IMR-90 (cell line): ENCODE data around the gene CPTP. TPM values are rescaled to one million over a fixed set of nuclear protein-coding genes. Genes with fewer than 3 reads are reported as not detected.

Experiments used
- ATAC-seq: fragments of 200-7000 bp; cut with Tn5 transposase; 2 replicates; pipeline ENCODE4 v1.9.1; 2020; ENCODE audit warnings: low read depth, mild to moderate bottlenecking, moderate library complexity
- BruUV-seq: library from RNA; stranded (reverse); fragments of 400-500 nt; replicated peaks from 2 replicates; lab custom pipeline; 2021; lab: Mats Ljungman, UMichigan
- CTCF ChIA-PET: fragments of 300-600 bp; formaldehyde crosslinking; extraction: SDS; loops from one replicate; lab custom pipeline; 2021; ENCODE audit warnings: antibody characterized with exemption; lab: Yijun Ruan, JAX
- POLR2A ChIA-PET: fragments of 300-600 bp; sonication (Branson Sonifier 250); formaldehyde crosslinking; loops from one replicate; lab custom pipeline; 2022; ENCODE audit warnings: antibody characterized with exemption; ENCODE audit not compliant: unreplicated experiment; lab: Charles Lee
- DNase-seq: peaks from one replicate; pipeline ENCODE4 v3.0.0; 2013
- H2AFZ ChIP-seq: replicated peaks from 2 replicates; pipeline ENCODE3; 2013; ENCODE audit warnings: low read length, mild to moderate bottlenecking; ENCODE audit not compliant: poor library complexity
- H2AK5ac ChIP-seq: 2 replicates; pipeline ENCODE4 v1.6.1; 2013; ENCODE audit warnings: low read depth, low read length, inconsistent platforms
- H2AK9ac ChIP-seq: replicated peaks from 2 replicates; pipeline ENCODE3; 2013; ENCODE audit warnings: mild to moderate bottlenecking, low read depth, low read length, moderate library complexity; ENCODE audit not compliant: poor library complexity
- H2BK120ac ChIP-seq: 2 replicates; pipeline ENCODE4 v1.6.1; 2013; ENCODE audit warnings: low read depth, low read length, inconsistent platforms
- H2BK15ac ChIP-seq: 3 replicates; pipeline ENCODE4 v1.6.1; 2013; ENCODE audit warnings: low read depth, low read length, inconsistent platforms
- H2BK20ac ChIP-seq: 2 replicates; pipeline ENCODE4 v1.6.1; 2013; ENCODE audit warnings: low read depth, mild to moderate bottlenecking, inconsistent platforms, low read length, moderate library complexity
- H2BK5ac ChIP-seq: 2 replicates; pipeline ENCODE4 v1.6.1; 2013; ENCODE audit warnings: mild to moderate bottlenecking, low read depth, low read length, inconsistent platforms; ENCODE audit not compliant: poor library complexity, severe bottlenecking
- H3K14ac ChIP-seq: replicated peaks from 2 replicates; pipeline ENCODE4 v1.6.1; 2013; ENCODE audit warnings: low read depth, low read length, inconsistent platforms
- H3K18ac ChIP-seq: 2 replicates; pipeline ENCODE4 v1.6.1; 2013; ENCODE audit warnings: low read depth, low read length, control low read depth
- H3K23ac ChIP-seq: 2 replicates; pipeline ENCODE4 v1.6.1; 2013; ENCODE audit warnings: low read depth, low read length, inconsistent platforms
- H3K27ac ChIP-seq: 2 replicates; pipeline ENCODE4 v1.5.1; 2013; ENCODE audit warnings: mild to moderate bottlenecking, control low read depth, low read length; ENCODE audit not compliant: insufficient read depth
- H3K27me3 ChIP-seq: 2 replicates; pipeline ENCODE4 v1.6.1; 2013; ENCODE audit warnings: low read length; ENCODE audit not compliant: control insufficient read depth, insufficient read depth
- H3K36me3 ChIP-seq: 2 replicates; pipeline ENCODE4 v1.6.1; 2013; ENCODE audit warnings: low read length, mixed read lengths; ENCODE audit not compliant: control insufficient read depth, insufficient read depth
- H3K4ac ChIP-seq: 2 replicates; pipeline ENCODE4 v1.6.1; 2013; ENCODE audit warnings: low read depth, low read length, inconsistent platforms
- H3K4me1 ChIP-seq: 2 replicates; pipeline ENCODE4 v1.6.1; 2013; ENCODE audit warnings: low read length, mixed read lengths; ENCODE audit not compliant: control insufficient read depth, insufficient read depth
- H3K4me2 ChIP-seq: 2 replicates; pipeline ENCODE4 v1.6.1; 2013; ENCODE audit warnings: low read depth, mild to moderate bottlenecking, control low read depth, low read length, moderate library complexity
- H3K4me3 ChIP-seq: 2 replicates; pipeline ENCODE4 v1.5.1; 2013; ENCODE audit warnings: low read depth, mild to moderate bottlenecking, control low read depth, low read length, moderate library complexity; ENCODE audit not compliant: insufficient read depth
- H3K56ac ChIP-seq: 2 replicates; pipeline ENCODE4 v1.6.1; 2013; ENCODE audit warnings: low read length, inconsistent platforms; ENCODE audit not compliant: insufficient read depth; ENCODE audit errors: extremely low read depth
- H3K79me1 ChIP-seq, 2 experiments: 2 replicates each; pipeline ENCODE4 v1.6.1; 2013; ENCODE audit warnings: low read length in 2 of 2, inconsistent platforms in 1 of 2, low read depth in 1 of 2
- H3K9ac ChIP-seq: 2 replicates; pipeline ENCODE4 v1.6.1; 2013; ENCODE audit warnings: low read depth, low read length, control low read depth
- H3K9me1 ChIP-seq: 2 replicates; pipeline ENCODE4 v1.6.1; 2013; ENCODE audit warnings: low read length, inconsistent platforms; ENCODE audit not compliant: insufficient read depth
- H3K9me3 ChIP-seq: 2 replicates; pipeline ENCODE4 v1.6.1; 2013; ENCODE audit warnings: low read length; ENCODE audit not compliant: control insufficient read depth, insufficient read depth
- H4K20me1 ChIP-seq: 2 replicates; pipeline ENCODE4 v1.6.1; 2013; ENCODE audit warnings: low read length, inconsistent platforms; ENCODE audit not compliant: insufficient read depth
- H4K5ac ChIP-seq: 2 replicates; pipeline ENCODE4 v1.6.1; 2013; ENCODE audit warnings: mild to moderate bottlenecking, low read depth, low read length, control low read depth
- H4K8ac ChIP-seq, 2 experiments: 2 replicates each; pipeline ENCODE4 v1.6.1; 2013; ENCODE audit warnings: low read depth in 2 of 2, low read length in 2 of 2, control low read depth in 1 of 2, inconsistent platforms in 1 of 2
- H4K91ac ChIP-seq: 2 replicates; pipeline ENCODE4 v1.6.1; 2013; ENCODE audit warnings: low read depth, low read length, inconsistent platforms; ENCODE audit not compliant: insufficient read depth
- CEBPB ChIP-seq: IDR thresholded peaks from 2 replicates; pipeline ENCODE4 v1.6.1; 2012; ENCODE audit warnings: low read depth, low read length, improper control_type of control experiment
- CHD1 ChIP-seq: IDR thresholded peaks from 2 replicates; pipeline ENCODE4 v1.6.1; 2012; ENCODE audit warnings: low read depth, low read length, improper control_type of control experiment
- FOS ChIP-seq: fragments of 150-350 bp; IDR thresholded peaks from 2 replicates; pipeline ENCODE4 v1.6.1; 2016; ENCODE audit warnings: low read depth, low read length
- MAFK ChIP-seq: IDR thresholded peaks from 2 replicates; pipeline ENCODE4 v1.6.1; 2012; ENCODE audit warnings: low read depth, low read length, improper control_type of control experiment
- MAZ ChIP-seq: IDR thresholded peaks from 2 replicates; pipeline ENCODE4 v1.6.1; 2012; ENCODE audit warnings: low read depth, mild to moderate bottlenecking, low read length, improper control_type of control experiment, moderate library complexity, borderline replicate concordance
- MXI1 ChIP-seq: IDR thresholded peaks from 2 replicates; pipeline ENCODE4 v1.6.1; 2012; ENCODE audit warnings: low read depth, mild to moderate bottlenecking, low read length, moderate library complexity, borderline replicate concordance
- NFE2L2 ChIP-seq: fragments of 150-350 bp; IDR thresholded peaks from 2 replicates; pipeline ENCODE4 v1.6.1; 2016; ENCODE audit warnings: low read depth, mild to moderate bottlenecking, low read length
- POLR2A ChIP-seq: IDR thresholded peaks from 2 replicates; pipeline ENCODE4 v1.6.1; 2012; ENCODE audit warnings: mild to moderate bottlenecking, low read depth, low read length
- RAD21 ChIP-seq: IDR thresholded peaks from 2 replicates; pipeline ENCODE4 v1.6.1; 2012; ENCODE audit warnings: low read length, improper control_type of control experiment
- RCOR1 ChIP-seq: IDR thresholded peaks from 2 replicates; pipeline ENCODE4 v1.6.1; 2012; ENCODE audit warnings: mild to moderate bottlenecking, low read length, improper control_type of control experiment; ENCODE audit not compliant: insufficient replicate concordance
- RFX5 ChIP-seq: IDR thresholded peaks from 2 replicates; pipeline ENCODE4 v1.8.0; 2012; ENCODE audit warnings: low read depth, mild to moderate bottlenecking, low read length, moderate library complexity
- SMC3 ChIP-seq: fragments of 150-350 bp; IDR thresholded peaks from 2 replicates; pipeline ENCODE4 v1.6.1; 2016; ENCODE audit warnings: low read depth, mild to moderate bottlenecking, antibody characterized with exemption, low read length, moderate library complexity
- WGBS, 2 experiments: methylation state at CpG; one replicate each; pipeline versions ENCODE4 v1.1.5 to v1.1.7; 2013; ENCODE audit warnings: missing lambda C conversion rate in 2 of 2; ENCODE audit not compliant: insufficient read length in 1 of 2; ENCODE audit errors: extremely low coverage in 2 of 2; 5-methylcytosine and 5-hydroxymethylcytosine counted together
- dilution Hi-C: fragments of 300-500 bp; cut with HindIII; formaldehyde crosslinking; loops from one replicate; pipeline ENCODE4 v1.14.3; 2018; ENCODE audit warnings: low sequenced_read_pairs; ENCODE audit not compliant: unreplicated experiment
- in situ Hi-C: fragments of 300-500 bp; cut with MboI; formaldehyde crosslinking; loops from 3 replicates; pipeline ENCODE4 v1.14.3; 2019; ENCODE audit warnings: low sequenced_read_pairs, inconsistent platforms, mixed read lengths
- intact Hi-C: fragments of 100-400 bp; cut with micrococcal nuclease; formaldehyde crosslinking; loops from 2 replicates; pipeline ENCODE4 v1.10.0; 2022
- polyA plus RNA-seq, 3 experiments: library from polyadenylated mRNA; depleted of rRNA; stranded (reverse); fragments of >200 nt; gene quantifications; 2 replicates each; pipeline ENCODE4 v1.2.3, GENCODE V29; 2012; ENCODE audit warnings: low replicate concordance in 1 of 3
- total RNA-seq: library from RNA; depleted of rRNA; stranded (reverse); fragments of >200 nt; gene quantifications from 2 replicates; pipeline ENCODE4 v1.2.3, GENCODE V29; 2012
- TF ChIP-seq, protein P1 (sequence below): fragments of 150-350 bp; IDR thresholded peaks from 2 replicates; pipeline ENCODE4 v1.6.1; 2016; ENCODE audit warnings: low read depth, mild to moderate bottlenecking, low read length, moderate library complexity, borderline replicate concordance
- TF ChIP-seq, protein P2 (sequence below): conservative IDR thresholded peaks from 2 replicates; pipeline ENCODE4 v1.5.1; 2012; ENCODE audit warnings: mild to moderate bottlenecking, low read depth, low read length, improper control_type of control experiment
- TF ChIP-seq, protein P3 (sequence below): fragments of 150-350 bp; IDR thresholded peaks from 2 replicates; pipeline ENCODE4 v1.6.1; 2017; ENCODE audit warnings: mild to moderate bottlenecking, antibody characterized with exemption, low read length, low read depth

CPTP gene
- total and polyA plus RNA-seq, 2 of the 4 experiments (the other 2 are of a cell fraction) = 2.7 to 12.1 TPM

DNA sequence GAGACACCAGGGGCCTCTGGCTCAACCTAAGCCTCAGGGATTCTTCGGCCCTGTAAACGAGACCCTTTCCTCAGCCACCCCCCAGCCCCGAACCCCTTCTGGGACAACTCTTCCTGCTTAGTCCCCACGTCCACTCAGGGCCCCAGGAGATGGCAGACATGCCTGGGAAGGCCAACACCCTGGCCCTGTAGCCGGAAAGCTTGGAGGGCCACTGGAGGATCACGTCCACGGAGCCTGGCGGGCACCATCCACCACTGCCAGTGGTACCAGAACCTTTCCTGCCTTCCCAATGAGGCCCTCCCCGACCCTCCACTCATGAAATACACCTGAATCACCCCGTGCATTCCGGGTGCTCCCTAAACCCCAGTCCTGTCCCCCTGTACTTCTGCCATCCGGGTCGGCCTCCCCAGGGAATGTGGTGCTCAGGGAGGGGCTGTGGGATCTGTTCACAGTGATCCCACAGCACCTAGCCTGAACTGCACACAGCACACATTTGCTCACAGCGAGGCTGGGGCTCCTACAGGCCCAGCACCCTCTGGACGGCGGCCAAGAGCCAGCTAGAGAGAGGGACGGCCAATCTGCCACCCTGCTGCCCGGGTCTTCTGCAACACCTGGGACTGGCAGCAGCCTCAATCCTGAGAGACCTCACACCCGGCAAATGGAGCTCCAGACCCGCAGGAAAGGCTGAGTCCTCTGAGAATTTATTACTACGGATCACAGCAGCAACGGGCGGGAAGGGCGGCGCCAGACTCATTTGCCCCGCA lies 48.6 kb downstream of the CPTP start:
- Histone ChIP-seq H2BK20ac (no peak overlapping the region), H4K20me1 (peaks cover 11% of the 10 kb centered on the region; the same call in 1 of the 2 replicates), H3K36me3 (peaks cover 8% of the 10 kb centered on the region), H3K56ac (no peak overlapping the region), H2AFZ (no peak overlapping the region), H4K5ac (no peak overlapping the region), H3K18ac (no peak overlapping the region), H2BK15ac (no peak overlapping the region), H3K4me3 (no peak overlapping the region), H3K14ac (no peak overlapping the region), H2BK120ac (no peak overlapping the region), H3K9me1 (0 out of 2 replicates have a peak, but pooled peaks cover 5% of the 10 kb centered on the region), H3K4me2 (no peak overlapping the region), H3K27ac (no peak overlapping the region), H3K23ac (no peak overlapping the region), H3K4me1 (peaks cover 12% of the 10 kb centered on the region), H2AK9ac (peak overlapping the region; percentile 28), H3K4ac (no peak overlapping the region), H4K8ac (no peak overlapping the region), H3K9me3 (no peaks in the 10 kb centered on the region), H2AK5ac (no peak overlapping the region), H3K9ac (no peak overlapping the region), H4K91ac (no peak overlapping the region), H3K79me1 (peaks cover 3 to 50% of the 10 kb centered on the region in 2 experiments; a peak in 3 of 4 replicates), H3K27me3 (no peaks in the 10 kb centered on the region), H2BK5ac (no peak overlapping the region)
- ATAC-seq (no peak), DNase-seq (no peak)
- POLR2A ChIA-PET = no interaction called here
- in situ Hi-C loops (no loop called here), intact Hi-C loops (loop anchor here (2.0 kb wide), 1 partner anchor 14 kb away; the partner anchor contains the start of gene MXRA8), dilution Hi-C loops (no loop called here)
- no TSS peak for BruUV-seq
- CTCF ChIA-PET = no interaction called here
- 89% methylated on average over 10 of the region's 26 CpGs; no CpG with 5 or more reads in 1 of the 2 experiments for WGBS, 2 experiments
- no peak for TF ChIP-seq RCOR1
- no peak for TF ChIP-seq SMC3
- no peak for TF ChIP-seq RFX5
- TF ChIP-seq, protein P1, sequence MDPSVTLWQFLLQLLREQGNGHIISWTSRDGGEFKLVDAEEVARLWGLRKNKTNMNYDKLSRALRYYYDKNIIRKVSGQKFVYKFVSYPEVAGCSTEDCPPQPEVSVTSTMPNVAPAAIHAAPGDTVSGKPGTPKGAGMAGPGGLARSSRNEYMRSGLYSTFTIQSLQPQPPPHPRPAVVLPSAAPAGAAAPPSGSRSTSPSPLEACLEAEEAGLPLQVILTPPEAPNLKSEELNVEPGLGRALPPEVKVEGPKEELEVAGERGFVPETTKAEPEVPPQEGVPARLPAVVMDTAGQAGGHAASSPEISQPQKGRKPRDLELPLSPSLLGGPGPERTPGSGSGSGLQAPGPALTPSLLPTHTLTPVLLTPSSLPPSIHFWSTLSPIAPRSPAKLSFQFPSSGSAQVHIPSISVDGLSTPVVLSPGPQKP = no peak
- no peak for TF ChIP-seq CHD1
- no peak for TF ChIP-seq NFE2L2
- no peak for TF ChIP-seq FOS
- no peak for TF ChIP-seq MAZ
- no peak for TF ChIP-seq RAD21
- no peak for TF ChIP-seq MAFK
- TF ChIP-seq CEBPB = no peak
- no peak for TF ChIP-seq POLR2A
- TF ChIP-seq, protein P2, sequence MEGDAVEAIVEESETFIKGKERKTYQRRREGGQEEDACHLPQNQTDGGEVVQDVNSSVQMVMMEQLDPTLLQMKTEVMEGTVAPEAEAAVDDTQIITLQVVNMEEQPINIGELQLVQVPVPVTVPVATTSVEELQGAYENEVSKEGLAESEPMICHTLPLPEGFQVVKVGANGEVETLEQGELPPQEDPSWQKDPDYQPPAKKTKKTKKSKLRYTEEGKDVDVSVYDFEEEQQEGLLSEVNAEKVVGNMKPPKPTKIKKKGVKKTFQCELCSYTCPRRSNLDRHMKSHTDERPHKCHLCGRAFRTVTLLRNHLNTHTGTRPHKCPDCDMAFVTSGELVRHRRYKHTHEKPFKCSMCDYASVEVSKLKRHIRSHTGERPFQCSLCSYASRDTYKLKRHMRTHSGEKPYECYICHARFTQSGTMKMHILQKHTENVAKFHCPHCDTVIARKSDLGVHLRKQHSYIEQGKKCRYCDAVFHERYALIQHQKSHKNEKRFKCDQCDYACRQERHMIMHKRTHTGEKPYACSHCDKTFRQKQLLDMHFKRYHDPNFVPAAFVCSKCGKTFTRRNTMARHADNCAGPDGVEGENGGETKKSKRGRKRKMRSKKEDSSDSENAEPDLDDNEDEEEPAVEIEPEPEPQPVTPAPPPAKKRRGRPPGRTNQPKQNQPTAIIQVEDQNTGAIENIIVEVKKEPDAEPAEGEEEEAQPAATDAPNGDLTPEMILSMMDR = no peak
- TF ChIP-seq, protein P3, sequence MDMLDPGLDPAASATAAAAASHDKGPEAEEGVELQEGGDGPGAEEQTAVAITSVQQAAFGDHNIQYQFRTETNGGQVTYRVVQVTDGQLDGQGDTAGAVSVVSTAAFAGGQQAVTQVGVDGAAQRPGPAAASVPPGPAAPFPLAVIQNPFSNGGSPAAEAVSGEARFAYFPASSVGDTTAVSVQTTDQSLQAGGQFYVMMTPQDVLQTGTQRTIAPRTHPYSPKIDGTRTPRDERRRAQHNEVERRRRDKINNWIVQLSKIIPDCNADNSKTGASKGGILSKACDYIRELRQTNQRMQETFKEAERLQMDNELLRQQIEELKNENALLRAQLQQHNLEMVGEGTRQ = no peak
- TF ChIP-seq MXI1 = no peak
